ENCODE results near the gene ACSM6.

DNA sequence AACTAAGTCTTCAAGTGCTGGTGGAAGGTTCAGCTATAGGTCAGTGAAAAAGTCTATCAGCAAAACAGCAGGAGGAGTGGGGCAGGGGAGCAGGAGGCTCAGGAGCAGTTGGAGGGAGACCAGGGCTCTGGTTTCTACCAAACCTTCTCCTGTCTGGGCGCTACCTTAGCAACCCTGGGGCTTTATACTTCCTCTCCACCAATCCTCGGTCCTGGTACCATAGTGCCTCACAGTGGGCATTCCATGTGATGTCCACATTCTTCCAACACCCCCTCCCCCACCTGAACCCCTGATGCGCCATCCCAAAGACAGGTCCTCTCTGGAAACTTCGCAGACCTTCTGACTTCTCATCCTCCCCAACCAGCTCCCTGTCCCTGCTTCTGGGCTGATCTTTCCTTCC is 25.3 kb upstream of the ACSM6 start:
- TF ChIP-seq ZFP30 (CRISPR knock-in tag; IDR thresholded peaks at IDR 0.05) (no peak), ZNF70 (CRISPR knock-in tag; IDR thresholded peaks at IDR 0.05) (no peak), TOX (CRISPR knock-in tag; IDR thresholded peaks at IDR 0.05; ENCODE audit: borderline replicate concordance) (no peak), SNAI2 (CRISPR knock-in tag; IDR thresholded peaks at IDR 0.05) (no peak), BACH2 (CRISPR knock-in tag; IDR thresholded peaks at IDR 0.05; ENCODE audit: borderline replicate concordance) (no peak), ZFP3 (CRISPR knock-in tag; IDR thresholded peaks at IDR 0.05) (no peak)
- TF ChIP-seq, protein P1, sequence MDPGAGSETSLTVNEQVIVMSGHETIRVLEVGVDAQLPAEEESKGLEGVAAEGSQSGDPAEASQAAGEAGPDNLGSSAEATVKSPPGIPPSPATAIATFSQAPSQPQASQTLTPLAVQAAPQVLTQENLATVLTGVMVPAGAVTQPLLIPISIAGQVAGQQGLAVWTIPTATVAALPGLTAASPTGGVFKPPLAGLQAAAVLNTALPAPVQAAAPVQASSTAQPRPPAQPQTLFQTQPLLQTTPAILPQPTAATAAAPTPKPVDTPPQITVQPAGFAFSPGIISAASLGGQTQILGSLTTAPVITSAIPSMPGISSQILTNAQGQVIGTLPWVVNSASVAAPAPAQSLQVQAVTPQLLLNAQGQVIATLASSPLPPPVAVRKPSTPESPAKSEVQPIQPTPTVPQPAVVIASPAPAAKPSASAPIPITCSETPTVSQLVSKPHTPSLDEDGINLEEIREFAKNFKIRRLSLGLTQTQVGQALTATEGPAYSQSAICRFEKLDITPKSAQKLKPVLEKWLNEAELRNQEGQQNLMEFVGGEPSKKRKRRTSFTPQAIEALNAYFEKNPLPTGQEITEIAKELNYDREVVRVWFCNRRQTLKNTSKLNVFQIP (CRISPR knock-in tag; IDR thresholded peaks at IDR 0.05; ENCODE audit: borderline replicate concordance, low read depth) = no peak
- TF ChIP-seq, protein P2, sequence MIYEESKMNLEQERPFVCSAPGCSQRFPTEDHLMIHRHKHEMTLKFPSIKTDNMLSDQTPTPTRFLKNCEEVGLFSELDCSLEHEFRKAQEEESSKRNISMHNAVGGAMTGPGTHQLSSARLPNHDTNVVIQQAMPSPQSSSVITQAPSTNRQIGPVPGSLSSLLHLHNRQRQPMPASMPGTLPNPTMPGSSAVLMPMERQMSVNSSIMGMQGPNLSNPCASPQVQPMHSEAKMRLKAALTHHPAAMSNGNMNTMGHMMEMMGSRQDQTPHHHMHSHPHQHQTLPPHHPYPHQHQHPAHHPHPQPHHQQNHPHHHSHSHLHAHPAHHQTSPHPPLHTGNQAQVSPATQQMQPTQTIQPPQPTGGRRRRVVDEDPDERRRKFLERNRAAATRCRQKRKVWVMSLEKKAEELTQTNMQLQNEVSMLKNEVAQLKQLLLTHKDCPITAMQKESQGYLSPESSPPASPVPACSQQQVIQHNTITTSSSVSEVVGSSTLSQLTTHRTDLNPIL (CRISPR knock-in tag; IDR thresholded peaks at IDR 0.05; ENCODE audit: low read depth) = no peak
- TF ChIP-seq, protein P3, sequence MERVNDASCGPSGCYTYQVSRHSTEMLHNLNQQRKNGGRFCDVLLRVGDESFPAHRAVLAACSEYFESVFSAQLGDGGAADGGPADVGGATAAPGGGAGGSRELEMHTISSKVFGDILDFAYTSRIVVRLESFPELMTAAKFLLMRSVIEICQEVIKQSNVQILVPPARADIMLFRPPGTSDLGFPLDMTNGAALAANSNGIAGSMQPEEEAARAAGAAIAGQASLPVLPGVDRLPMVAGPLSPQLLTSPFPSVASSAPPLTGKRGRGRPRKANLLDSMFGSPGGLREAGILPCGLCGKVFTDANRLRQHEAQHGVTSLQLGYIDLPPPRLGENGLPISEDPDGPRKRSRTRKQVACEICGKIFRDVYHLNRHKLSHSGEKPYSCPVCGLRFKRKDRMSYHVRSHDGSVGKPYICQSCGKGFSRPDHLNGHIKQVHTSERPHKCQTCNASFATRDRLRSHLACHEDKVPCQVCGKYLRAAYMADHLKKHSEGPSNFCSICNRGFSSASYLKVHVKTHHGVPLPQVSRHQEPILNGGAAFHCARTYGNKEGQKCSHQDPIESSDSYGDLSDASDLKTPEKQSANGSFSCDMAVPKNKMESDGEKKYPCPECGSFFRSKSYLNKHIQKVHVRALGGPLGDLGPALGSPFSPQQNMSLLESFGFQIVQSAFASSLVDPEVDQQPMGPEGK (CRISPR knock-in tag; IDR thresholded peaks at IDR 0.05; ENCODE audit: borderline replicate concordance) = no peak
